A673 (cell line): Measurements from ENCODE around the gene TMEM74B. TPM values are rescaled to one million over a fixed set of nuclear protein-coding genes. Genes with fewer than 3 reads are reported as not detected.

Source experiments
- BruUV-seq: library from RNA; stranded (reverse); fragments of 400-500 nt; replicated peaks from 2 replicates; lab custom pipeline; 2021; lab: Mats Ljungman, UMichigan
- CTCF ChIA-PET: fragments of 300-600 bp; sonication (Branson Sonifier 250); formaldehyde crosslinking; loops from one replicate; lab custom pipeline; 2022; ENCODE audit warnings: antibody characterized with exemption; lab: Charles Lee
- POLR2A ChIA-PET: fragments of 300-600 bp; sonication (Branson Sonifier 250); formaldehyde crosslinking; loops from one replicate; lab custom pipeline; 2022; ENCODE audit warnings: antibody characterized with exemption; ENCODE audit not compliant: low non-redundant PET; lab: Charles Lee
- DNase-seq: peaks from one replicate; pipeline ENCODE4 v3.0.0-alpha.2; 2015; ENCODE audit warnings: low spot score
- H3K27ac ChIP-seq: fragments of 200-600 bp; sonication (generic); 2 replicates; pipeline ENCODE4 v1.5.1; 2016; ENCODE audit warnings: mixed run types, low read depth, mild to moderate bottlenecking, mixed read lengths, antibody characterized with exemption, low read length; ENCODE audit not compliant: poor library complexity, severe bottlenecking
- H3K27me3 ChIP-seq: fragments of 200-600 bp; sonication (generic); replicated peaks from 2 replicates; pipeline ENCODE4 v1.6.1; 2017; ENCODE audit warnings: mixed run types, low read depth, mild to moderate bottlenecking, mixed read lengths, antibody characterized with exemption, low read length; ENCODE audit not compliant: insufficient read depth, poor library complexity
- H3K36me3 ChIP-seq: fragments of 200-600 bp; sonication (generic); 2 replicates; pipeline ENCODE4 v1.6.1; 2016; ENCODE audit warnings: mixed run types, mild to moderate bottlenecking, mixed read lengths, antibody characterized with exemption, low read length; ENCODE audit not compliant: insufficient read depth, poor library complexity, severe bottlenecking
- H3K4me1 ChIP-seq: fragments of 200-600 bp; sonication (generic); 2 replicates; pipeline ENCODE4 v1.6.1; 2017; ENCODE audit warnings: mixed run types, mild to moderate bottlenecking, mixed read lengths, antibody characterized with exemption, low read length; ENCODE audit not compliant: insufficient read depth, poor library complexity, severe bottlenecking
- H3K4me3 ChIP-seq: fragments of 200-600 bp; sonication (generic); 2 replicates; pipeline ENCODE4 v1.5.1; 2016; ENCODE audit warnings: low read depth, mixed run types, mild to moderate bottlenecking, mixed read lengths, low read length; ENCODE audit not compliant: poor library complexity, severe bottlenecking
- H3K9me3 ChIP-seq: fragments of 200-600 bp; sonication (generic); 2 replicates; pipeline ENCODE4 v1.6.1; 2016; ENCODE audit warnings: mixed run types, low read depth, mild to moderate bottlenecking, mixed read lengths, antibody characterized with exemption, low read length; ENCODE audit not compliant: poor library complexity, severe bottlenecking
- CTCF ChIP-seq: fragments of 300-800, 200-600 bp; sonication (generic); conservative IDR thresholded peaks from 2 replicates; pipeline ENCODE4 v1.5.1; 2017; ENCODE audit warnings: low read depth, mild to moderate bottlenecking, antibody characterized with exemption, low read length, moderate library complexity, mixed read lengths
- EZH2 ChIP-seq: fragments of 200-600 bp; sonication (generic); IDR thresholded peaks from 2 replicates; pipeline ENCODE4 v1.6.1; 2017; ENCODE audit warnings: borderline replicate concordance, low read depth, mild to moderate bottlenecking, mixed read lengths, antibody characterized with exemption, low read length; ENCODE audit not compliant: poor library complexity, severe bottlenecking
- intact Hi-C: fragments of 100-400 bp; cut with micrococcal nuclease; formaldehyde crosslinking; loops from one replicate; pipeline ENCODE4 v1.10.0; 2022; ENCODE audit not compliant: unreplicated experiment
- total RNA-seq: library from RNA; stranded (reverse); gene quantifications from 2 replicates; pipeline ENCODE4 v1.2.3, GENCODE V29; 2021

TMEM74B gene
- total RNA-seq, 1 experiment from 2014 or later: not detected

- DNase-seq: no peak
- H3K9me3 ChIP-seq: no peaks in the 10 kb centered on the region
- no peak overlapping the region for H3K27ac ChIP-seq
- POLR2A ChIA-PET: no interaction called here
- H3K36me3 ChIP-seq: no peaks in the 10 kb centered on the region
- intact Hi-C loops: loop anchor here (10.0 kb wide), 1 partner anchor 225 kb away; no protein-coding TSS in a partner anchor
- no TSS peak for BruUV-seq
- no peaks in the 10 kb centered on the region for H3K27me3 ChIP-seq
- CTCF ChIA-PET: no interaction called here
- TF ChIP-seq CTCF (no peak), EZH2 (no peak)
- no peaks in the 10 kb centered on the region for H3K4me1 ChIP-seq
- no peak overlapping the region for H3K4me3 ChIP-seq
Measured at GRCh38 chr20:1199964-1200363, 15.2 kb upstream of the TMEM74B start.

GRCh38 chr20:1199212-1199873 lies 14.6 kb upstream of the TMEM74B start:
- CTCF ChIA-PET: no interaction called here
- POLR2A ChIA-PET: no interaction called here

GRCh38 chr20:1198751-1199150 lies 14.0 kb upstream of the TMEM74B start:
- BruUV-seq: no TSS peak
- intact Hi-C loops: no loop called here
- Histone ChIP-seq H3K4me3 (no peak overlapping the region), H3K4me1 (no peaks in the 10 kb centered on the region), H3K9me3 (no peaks in the 10 kb centered on the region), H3K27ac (no peak overlapping the region), H3K36me3 (no peaks in the 10 kb centered on the region), H3K27me3 (no peaks in the 10 kb centered on the region)
- ChIA-PET POLR2A (no interaction called here), CTCF (no interaction called here)
- TF ChIP-seq EZH2 (no peak), CTCF (no peak)
- DNase-seq: no peak

More at GRCh38 chr20:1199212-1199873, 14.6 kb upstream of the TMEM74B start:
- intact Hi-C loops: no loop called here
- Histone ChIP-seq H3K4me3 (no peak overlapping the region), H3K27ac (no peak overlapping the region), H3K4me1 (no peaks in the 10 kb centered on the region), H3K9me3 (no peaks in the 10 kb centered on the region), H3K36me3 (no peaks in the 10 kb centered on the region), H3K27me3 (no peaks in the 10 kb centered on the region)
- no peak for DNase-seq
- no TSS peak for BruUV-seq
- TF ChIP-seq EZH2 (no peak), CTCF (no peak)
